NOMO-1 (cell line): Measurements from ENCODE around the gene NSMF.
"Not testable (repeated sequence)": the region's sequence is repeated elsewhere in the genome, so short reads cannot be mapped to it uniquely, and the experiment has no call there.

Source experiments
- DNase-seq, 2 experiments: peaks; one replicate each; lab custom pipeline; 2025; ENCODE audit not compliant: unreplicated experiment in 2 of 2; lab: John Stamatoyannopoulos, UW

NSMF gene

DNA sequence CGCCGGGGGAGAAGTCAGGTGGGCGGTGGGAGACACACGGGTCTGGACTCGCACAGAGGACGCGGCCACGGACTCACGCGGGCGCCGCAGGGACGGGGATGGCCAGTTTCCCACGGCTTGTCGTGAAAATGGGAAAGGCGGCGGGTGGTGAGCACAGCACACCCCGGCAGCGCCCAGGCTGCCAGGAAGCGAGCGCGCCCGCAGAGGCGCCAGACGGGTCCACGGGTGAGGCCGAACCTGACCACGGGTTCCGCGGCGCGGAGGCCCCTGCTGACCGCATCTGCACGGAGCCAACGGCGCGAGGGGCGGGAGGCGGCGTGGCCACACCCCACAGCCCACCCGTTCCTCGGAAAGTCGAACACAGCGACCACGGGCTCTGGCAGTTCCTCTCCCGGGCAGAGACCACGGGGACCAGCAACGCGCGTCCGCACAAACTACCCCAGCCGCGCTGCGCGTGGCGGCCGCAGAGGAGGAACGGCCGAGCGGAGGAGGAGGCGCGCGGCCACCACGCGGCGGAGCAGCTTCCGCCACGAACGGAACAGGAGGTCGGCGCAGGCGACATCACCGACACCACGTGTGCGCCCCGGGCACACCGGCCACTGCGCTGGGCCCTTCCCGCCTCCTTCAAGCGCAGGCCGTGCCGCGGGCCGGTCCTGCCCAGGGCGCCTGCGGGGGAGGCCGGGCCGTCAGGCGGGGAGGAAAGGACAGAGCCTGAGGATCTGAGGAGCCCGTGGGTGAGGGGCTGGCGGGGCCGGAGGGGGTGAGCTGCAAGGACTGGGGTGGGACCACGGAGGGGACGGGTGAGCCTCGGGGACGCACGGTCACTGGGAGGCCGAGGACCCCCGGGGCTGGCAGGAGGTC lies 41.7 kb downstream of the NSMF start:
- peak; percentile 57 to 76 for DNase-seq

DNA sequence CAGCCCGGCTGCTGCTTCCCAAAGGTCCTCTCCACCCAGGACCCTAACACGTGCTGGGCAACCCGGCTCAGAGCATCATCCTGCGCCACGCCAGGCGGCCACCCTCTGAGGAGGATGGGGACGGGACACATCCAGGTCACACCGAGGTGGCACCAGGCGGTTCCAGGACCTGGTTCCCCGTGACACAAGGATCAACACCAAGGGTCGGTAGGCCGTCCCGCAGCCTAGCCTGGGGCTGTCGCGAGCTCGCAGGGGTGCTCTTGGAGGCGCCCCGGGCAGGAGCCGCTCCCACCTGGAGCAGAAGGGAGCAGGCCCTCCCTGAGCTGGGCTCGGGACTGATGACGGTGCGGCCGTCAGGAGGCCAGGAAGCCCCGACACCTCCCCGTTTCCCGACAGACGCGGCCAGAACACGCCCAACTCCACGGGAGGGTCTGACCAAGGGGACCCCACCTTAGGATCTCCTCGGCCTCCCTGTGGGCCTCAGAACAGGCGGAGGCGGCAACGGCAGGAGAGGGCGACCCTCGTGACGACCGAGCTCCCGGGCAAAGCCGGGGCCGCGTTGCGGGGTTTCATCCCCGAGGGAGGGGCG lies 42.5 kb downstream of the NSMF start:
- no peak for DNase-seq

DNA sequence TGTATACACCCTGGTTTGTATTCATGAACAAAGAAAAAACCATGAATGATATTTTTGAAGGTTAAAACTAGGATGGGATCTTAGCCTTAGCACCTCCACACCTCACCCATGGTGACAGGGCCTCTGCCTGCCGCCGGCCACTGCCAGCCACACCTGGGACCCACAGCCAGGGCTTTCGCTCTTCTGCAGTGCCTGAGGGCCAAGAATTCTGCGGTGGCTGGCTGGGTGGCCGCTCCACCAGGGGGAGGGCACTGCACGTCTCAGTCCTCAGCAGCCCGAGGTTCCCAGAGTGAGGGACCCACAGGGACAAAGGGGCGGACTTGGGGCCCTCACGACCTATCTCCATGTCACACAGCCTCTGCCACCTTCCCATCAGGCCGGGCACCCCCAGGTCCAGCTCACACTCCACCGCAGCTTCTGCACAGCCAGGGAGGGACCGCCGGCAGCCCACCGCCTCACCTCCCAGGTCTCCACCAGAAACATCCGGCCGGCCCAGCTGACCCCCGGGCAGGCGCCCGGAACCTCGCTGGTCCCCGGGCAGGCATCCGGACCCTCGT lies 43.0 kb downstream of the NSMF start:
- DNase-seq, result no peak

DNA sequence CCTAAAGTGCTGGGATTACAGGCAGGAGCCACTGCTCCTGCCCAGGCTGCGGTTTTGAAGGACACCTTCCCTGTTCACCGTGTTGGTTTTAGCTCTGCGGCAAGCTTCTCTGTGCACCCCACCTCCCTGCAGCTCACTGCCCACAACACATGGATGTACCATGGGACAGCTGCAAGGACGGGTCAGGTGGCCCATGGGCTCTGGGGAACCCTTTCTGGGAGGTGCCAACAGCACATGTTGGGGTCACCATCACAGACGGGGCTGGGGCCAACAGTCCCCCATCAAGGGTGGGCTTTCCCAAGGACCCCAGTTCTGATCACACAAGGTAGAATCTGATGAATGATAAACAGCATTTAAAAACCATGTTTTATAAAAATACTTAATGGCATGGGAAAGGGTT lies 43.7 kb downstream of the NSMF start:
- no peak for DNase-seq

DNA sequence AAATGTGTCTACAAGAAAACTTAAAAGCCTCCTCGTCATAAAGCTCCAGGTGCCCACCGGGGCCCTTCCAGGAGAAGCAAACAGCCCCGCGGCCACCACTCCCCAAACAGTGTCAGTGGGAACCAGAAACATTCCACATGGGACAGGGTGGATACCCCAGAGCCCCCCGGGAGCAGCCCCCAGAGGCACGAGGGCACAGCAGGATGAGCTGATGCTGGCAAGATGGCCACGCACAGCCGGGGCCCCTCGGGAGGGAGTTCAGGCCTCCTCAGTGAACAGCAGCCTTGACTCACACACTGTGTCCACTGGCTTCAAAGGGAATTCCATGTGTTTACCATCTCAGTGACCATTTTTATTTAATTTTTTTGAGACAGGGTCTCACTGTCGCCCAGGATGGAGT lies 46.7 kb downstream of the NSMF start:
- DNase-seq, result no peak

DNA sequence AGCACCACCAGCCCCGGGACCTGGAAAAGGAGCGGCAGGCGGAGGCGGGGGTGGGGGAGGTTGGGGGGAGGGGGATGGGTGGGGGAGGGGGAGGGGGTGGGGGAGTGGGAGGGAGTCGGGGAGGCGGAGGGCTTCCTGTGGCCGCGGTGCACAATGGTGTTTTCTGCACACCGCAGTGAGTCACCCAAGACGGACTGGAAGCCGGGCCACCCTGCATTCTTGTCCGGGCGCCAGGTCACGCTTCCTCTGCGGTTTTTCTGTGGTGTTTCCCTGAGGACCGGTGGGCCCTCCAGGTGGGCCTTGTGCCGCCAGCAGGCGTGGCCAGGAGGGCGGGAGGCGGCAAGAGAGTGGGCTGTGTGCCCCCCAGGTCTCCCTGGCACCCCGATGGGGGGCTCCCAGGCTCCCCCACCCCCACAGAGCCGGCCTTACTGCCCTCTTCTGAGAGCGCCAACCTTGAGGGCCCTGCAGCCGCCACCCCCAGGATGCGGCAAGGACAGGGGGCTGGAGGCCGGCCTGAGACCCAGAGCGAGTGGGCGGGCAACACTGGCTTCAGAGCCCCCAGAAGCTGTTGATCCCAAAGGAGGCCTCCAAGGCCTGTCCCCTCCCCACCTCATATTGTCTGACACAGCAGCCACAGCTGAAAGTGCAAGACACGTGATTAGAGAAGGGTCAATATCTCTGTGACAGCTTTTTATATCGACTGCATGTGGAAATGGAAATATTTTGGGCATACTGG lies 47.3 kb downstream of the NSMF start:
- peak; percentile 68 to 70 for DNase-seq

DNA sequence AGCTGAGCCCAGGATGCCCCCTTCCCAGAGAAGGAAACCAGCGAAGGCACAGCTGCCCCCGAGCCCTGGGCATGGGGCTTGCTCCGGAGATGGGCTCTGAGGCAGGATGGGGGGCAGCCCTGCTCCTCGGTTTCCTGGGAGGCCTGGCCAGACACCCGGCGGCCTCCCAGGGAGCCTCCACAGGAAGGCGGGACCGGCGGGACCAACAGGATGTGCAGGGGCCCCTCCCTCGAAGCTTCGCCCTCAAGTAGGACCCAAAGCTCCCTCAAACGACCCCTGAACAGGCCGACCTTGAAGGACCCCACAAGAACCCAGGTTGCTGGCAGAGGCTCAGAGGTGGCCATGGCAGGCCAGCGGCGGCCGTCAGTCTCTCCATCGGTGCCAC lies 47.9 kb downstream of the NSMF start:
- no peak for DNase-seq

DNA sequence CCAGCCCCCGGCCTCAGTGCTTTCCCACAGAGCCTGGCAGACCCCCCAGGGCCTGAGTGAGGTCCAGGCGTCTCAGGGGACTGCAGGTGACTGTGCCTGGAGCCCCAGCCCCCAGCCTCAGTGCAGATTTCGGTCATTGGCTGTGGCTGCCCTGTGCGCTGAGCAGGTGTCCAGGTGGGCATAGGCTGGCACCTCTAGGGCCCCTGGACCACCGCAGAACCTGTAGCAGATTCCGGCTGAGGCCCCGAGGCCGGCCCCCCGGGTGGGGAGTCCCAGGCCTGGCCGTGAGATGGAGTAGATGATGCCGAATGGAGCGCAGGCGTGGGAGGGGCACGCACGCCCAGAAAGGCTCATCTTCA lies 48.3 kb downstream of the NSMF start:
- no peak for DNase-seq

DNA sequence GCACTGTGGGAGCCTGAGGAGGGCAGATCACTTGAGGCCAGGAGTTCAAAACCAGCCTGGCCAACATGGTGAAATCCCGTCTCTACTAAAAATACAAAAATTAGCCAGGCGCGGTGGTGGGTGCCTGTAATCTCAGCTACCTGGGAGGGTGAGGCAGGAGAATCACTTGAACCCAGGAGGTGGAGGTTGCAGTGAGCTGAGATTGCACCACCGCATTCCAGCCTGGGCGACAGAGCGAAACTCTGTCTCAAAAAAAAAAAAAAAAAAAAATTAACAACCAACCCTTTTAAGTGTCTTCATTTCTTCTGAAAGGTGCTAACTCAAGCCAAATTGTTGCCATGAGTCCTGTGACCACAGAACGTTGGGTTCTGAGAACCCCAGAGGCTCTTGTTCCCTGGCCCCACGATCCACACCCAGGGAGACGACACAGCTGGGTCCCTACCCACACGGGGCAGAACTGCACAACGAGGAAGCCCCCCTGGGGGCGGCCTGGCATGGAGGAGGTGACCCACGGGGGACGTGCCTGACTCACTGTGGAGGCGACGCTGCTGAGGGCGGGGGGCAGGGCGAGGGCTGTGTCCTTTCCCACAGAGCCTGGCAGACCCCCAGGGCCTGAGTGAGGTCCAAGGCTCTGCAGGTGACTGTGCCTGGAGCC lies 48.8 kb downstream of the NSMF start:
- not testable (repeated sequence) for DNase-seq

DNA sequence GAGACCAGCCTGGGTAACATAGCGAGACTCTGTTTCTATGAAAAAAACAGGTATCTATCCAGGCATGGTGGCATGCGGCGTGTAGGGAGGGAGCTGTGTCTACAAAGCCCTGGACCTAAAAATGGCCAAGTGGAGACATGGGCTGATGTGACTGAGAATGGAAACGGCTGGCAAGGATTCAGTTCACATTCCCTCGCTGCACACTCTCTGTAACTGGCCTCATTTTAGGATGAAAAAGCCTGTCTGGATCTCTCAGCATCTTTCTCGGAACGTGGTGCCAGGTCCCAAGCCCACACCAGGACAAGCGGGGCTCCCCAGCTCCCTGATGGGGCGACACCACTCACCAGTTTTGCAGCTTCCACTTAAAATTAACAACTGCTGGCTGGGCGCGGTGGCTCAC lies 49.6 kb downstream of the NSMF start:
- DNase-seq, result no peak

DNA sequence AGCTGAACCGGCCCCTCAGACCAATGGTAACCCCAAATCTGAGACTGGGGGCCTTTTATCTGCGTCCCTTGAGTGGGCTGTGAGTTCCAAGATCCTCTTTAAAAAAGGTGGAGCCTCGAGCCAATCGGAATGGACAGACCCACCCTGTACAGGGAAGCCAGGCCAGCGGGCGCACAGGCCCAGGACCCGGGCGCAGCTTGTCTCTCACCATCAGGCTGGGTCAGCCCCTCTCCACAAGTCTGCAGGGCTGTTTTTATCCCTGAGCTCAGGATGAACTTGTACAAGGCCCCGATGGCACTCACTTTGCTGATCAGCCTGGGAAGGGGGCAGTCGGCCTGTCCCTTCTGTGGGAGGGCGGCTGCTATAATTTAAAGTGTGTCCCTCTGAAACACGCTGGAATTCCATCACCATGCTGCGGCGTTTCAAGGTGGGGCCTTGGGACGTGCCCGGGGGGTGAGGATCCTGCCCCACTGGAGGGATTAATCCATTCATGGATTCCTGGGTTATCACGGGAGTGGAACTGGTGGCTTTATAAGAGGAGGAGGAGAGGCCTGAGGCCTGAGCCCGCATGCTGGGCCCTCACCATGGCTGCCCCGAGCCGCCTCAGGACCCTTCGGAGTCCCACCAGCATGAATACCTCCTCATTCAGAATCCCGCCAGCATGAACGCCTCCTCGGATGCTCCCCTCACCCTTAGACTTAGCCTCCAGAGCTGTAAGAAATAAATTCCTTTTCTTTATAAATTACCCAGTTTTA lies 50.3 kb downstream of the NSMF start:
- no peak for DNase-seq

DNA sequence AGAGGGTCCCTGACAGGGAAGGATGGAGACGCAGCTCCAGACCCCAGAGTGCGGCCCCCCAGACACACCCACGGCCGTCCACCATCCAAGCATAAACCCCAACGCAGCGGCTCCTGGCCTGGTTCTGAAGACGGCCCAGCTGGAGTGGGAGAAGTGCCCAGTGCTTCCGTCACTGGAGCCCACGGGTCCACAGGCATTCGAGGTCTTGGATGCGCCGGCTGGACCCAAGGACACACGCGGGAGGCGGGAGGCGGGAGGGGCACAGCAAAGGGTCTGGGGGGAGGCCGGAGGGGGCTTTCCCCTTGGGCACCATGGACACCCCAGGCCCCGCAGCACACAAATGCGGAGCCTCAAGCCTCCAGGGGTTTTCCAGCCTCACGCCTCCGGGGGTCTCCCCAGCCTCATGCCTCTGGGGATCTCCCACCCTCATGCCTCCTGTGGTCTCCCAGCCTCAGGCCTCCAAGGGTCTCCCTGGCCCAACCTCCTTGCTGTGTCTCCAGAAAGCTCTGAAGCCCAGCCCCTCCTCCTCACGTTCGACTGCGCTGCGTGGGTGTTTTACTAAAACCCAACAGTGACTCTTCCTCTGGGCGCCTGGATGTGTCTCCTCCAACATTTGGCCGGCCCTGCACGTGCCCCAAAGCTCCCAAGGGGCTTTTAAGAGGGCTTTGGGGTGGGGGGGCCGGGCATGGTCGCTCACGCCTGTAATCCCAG lies 51.4 kb downstream of the NSMF start:
- no peak for DNase-seq

DNA sequence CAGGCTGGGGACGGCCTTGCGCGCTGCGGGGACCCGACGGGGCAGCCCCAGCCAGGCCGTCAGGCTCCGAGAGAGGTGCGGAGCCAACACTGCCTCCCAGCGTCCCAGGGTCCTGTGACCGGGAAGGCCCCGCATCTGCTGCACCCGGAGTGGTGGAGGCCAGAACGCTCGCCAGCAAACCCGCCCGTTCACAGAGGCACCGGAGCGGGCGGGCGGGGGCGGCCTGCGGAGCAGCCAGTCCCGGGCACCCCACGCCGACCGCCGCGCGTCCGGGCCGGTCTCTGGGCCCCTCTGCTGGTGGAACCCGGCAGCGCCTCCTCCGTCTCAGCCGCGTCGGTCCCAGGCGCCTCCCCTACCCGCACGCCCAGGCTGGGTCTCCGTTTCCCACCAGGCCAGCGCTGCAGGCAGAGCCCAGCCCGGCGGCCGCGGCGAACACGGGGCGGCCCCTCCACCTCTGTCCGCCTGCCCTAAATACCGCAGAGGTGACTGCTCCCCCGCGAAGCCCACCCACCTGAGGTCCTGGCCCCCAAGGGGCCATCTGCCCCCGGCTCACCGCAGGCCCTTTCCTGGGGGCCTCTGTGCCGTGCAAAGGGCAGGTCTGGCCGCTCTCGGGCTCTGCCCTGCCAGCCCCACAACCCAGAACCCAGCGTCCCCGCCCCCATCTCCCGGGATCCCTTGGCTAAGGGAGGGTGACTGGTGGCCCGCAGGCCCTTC lies 52.1 kb downstream of the NSMF start:
- peak; percentile 58 to 63 for DNase-seq

DNA sequence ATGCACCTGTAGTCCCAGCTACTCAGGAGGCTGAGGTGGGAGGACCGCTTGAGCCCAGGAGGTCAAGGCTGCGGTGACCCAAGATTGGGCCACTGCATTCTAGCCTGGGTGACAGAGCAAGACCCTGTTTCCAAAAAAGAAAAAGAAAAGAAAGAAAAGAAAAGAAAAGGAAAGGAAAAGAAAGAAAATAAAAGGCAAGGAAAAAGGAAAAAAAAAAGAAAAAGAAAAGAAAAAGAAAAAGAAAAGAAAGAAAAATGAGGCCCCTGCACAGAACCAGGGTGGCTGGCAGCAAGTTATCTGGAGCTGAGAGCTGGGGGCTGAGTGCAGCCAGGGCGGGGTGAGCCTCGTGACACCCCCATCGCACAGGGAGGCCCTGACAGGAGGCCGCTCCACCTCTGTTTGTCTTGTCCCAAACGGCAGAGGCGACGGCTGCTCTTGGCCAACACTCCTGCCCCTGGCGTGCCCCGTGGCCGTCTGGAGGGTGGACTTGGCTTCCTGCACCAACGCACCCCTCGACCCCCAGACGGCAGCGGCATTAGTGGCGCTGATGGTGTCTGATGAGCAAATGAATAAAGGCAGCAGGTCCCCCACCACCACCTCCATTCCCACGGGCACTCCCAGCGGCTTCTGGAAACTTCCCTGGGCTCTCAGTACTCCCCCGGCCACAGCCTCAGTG lies 52.9 kb downstream of the NSMF start:
- DNase-seq, result no peak

DNA sequence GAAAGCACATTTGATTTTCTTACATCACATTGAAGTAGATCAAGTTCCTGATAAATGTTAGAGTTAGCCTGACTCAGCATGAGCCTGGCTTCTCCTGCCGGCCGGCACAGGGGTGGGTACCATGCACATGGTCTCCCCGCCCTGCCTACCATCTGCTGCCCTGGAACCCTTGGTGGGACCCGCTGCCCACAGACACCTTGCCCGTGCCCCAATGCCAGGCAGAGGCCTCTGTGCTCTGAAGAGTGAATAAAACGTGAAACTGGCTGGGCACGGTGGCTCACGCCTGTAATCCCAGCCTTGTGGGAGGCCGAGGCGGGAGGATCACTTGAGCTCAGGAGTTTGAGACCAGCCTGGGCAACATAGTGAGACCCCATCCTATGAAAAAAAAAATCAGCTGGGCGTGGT lies 53.5 kb downstream of the NSMF start:
- no peak for DNase-seq

DNA sequence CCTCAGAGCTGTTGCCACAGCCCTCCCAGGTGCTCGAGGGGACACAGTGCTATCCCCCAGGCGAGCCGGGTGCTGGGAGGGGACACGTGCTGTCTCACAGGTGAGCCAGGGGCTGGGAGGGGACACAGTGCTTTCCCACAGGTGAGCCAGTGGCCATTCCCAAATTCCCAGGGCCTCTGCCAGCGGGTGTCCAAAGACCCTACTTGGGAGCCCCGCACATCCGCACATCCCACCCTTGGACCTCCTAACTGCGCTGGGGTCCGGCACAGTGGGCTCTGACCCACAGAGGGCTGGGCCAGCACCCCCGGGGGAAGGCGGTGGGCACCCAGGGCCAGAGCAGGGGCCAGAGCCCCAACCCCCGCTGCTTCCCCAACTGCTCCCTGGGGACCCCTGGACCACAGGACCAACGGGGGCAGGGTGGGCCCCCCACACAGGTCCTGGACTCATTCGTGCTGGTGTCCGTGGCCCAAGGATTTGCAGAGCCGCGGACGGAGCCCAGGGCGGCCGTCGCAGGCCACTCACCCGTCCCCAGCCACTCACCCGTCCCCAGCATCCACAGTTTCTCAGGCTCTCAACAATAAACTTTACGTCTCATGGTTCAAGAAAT lies 54.1 kb downstream of the NSMF start:
- no peak for DNase-seq

DNA sequence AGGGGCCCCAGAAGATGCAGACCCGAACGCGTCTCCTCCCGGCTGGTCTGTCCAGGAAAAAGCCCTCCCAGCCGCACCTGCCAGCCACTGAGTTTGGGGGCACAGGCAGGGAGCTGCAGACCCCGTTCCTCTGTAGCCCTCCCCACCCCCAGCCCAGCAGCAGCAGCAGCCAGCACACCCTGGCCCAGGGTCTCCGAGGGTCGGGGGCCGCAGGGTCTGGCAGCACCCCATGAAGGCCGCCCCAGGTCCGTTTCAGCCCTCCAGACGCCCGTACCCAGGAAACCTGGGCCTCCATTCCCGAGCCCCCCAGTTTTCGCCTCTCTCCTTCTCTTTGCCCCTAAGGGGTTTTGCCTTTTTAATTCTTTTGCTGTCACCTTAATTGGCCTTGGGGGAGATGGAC lies 55.9 kb downstream of the NSMF start:
- DNase-seq, result no peak

DNA sequence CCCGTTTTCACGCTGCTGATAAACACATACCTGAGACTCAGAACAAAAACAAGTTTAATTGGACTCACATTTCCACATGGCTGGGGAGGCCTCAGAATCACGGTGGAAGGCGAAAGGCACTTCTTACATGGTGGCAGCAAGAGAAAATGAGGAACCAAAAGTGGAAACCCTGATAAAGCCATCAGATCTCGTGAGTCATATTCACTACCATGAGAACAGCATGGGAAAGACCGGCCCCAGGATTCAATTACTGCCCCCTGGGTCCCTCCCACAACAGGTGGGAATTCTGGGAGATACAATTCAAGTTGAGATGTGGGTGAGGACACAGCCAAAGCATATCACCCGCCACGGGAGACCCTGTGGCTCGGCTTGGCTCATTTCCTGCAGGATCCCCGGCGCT lies 56.4 kb downstream of the NSMF start:
- peak in 1 of 2 experiments; percentile 22 for DNase-seq
